Mucosa of rectum (tissue), 2 donors: ENCODE data around the gene UPF2.

Experiments used
- H3K27ac ChIP-seq, 2 donors: one replicate each; pipeline ENCODE4 v1.7.0; 2013; ENCODE audit warnings: inconsistent platforms in 2 of 2, low read depth in 2 of 2, low read length in 2 of 2
- H3K27me3 ChIP-seq, 2 donors: one replicate each; pipeline ENCODE4 v1.7.0; 2013; ENCODE audit warnings: low read length in 2 of 2; ENCODE audit not compliant: control insufficient read depth in 2 of 2, insufficient read depth in 2 of 2
- H3K36me3 ChIP-seq, 2 donors: one replicate each; pipeline ENCODE4 v1.7.0; 2013; ENCODE audit warnings: low read length in 2 of 2; ENCODE audit not compliant: control insufficient read depth in 2 of 2, insufficient read depth in 2 of 2
- H3K4me1 ChIP-seq, 2 donors: one replicate each; pipeline ENCODE4 v1.7.0; 2013; ENCODE audit warnings: low read length in 2 of 2, mild to moderate bottlenecking in 1 of 2; ENCODE audit not compliant: control insufficient read depth in 2 of 2, insufficient read depth in 2 of 2
- H3K4me3 ChIP-seq, 2 donors: one replicate each; pipeline ENCODE4 v1.7.0; 2013; ENCODE audit warnings: low read length in 2 of 2
- H3K9ac ChIP-seq, 2 donors: one replicate each; pipeline ENCODE4 v1.7.0; 2013; ENCODE audit warnings: low read length in 2 of 2, low read depth in 1 of 2, mild to moderate bottlenecking in 1 of 2
- H3K9me3 ChIP-seq, 2 donors: one replicate each; pipeline ENCODE4 v1.7.0; 2013; ENCODE audit warnings: low read length in 2 of 2; ENCODE audit not compliant: control insufficient read depth in 2 of 2
- donor health status: healthy.
- donor health status: Normal muscosa, but diverticular disease.

The UPF2 gene

GRCh38 chr10:12068449-12069269 lies 26.1 kb upstream of the UPF2 start, which contains the start of gene DHTKD1:
TSS of gene DHTKD1 (plus strand) at chr10:12068954. CDS start at chr10:12069034, 80 bp downstream.
- peak within 1 kb of the TSS; percentile 88 to 93 for H3K4me3 ChIP-seq
- peak within 1 kb of the TSS; percentile 80 to 82 for H3K27ac ChIP-seq
- H3K27me3 ChIP-seq = no peaks in the 10 kb centered on the region
- no peaks in the 10 kb centered on the region for H3K9me3 ChIP-seq
- no peaks in the 10 kb centered on the region for H3K36me3 ChIP-seq
- peak within 1 kb of the TSS; percentile 81 to 89 for H3K9ac ChIP-seq
- H3K4me1 ChIP-seq = peaks cover 2 to 9% of the 10 kb centered on the region in 2 donors

- H3K4me1 ChIP-seq = peaks cover 2 to 9% of the 10 kb centered on the region in 2 donors
- no peak overlapping the region for H3K4me3 ChIP-seq
- H3K27me3 ChIP-seq = no peaks in the 10 kb centered on the region
- H3K9me3 ChIP-seq = no peaks in the 10 kb centered on the region
- H3K9ac ChIP-seq = no peak overlapping the region
- no peaks in the 10 kb centered on the region for H3K36me3 ChIP-seq
- H3K27ac ChIP-seq = no peak overlapping the region
Observed at GRCh38 chr10:12067336-12067735, 24.7 kb upstream of the UPF2 start.

- Histone ChIP-seq H3K27ac (no peak overlapping the region), H3K9me3 (no peaks in the 10 kb centered on the region), H3K4me3 (no peak overlapping the region), H3K9ac (no peak overlapping the region), H3K36me3 (no peaks in the 10 kb centered on the region), H3K27me3 (no peaks in the 10 kb centered on the region), H3K4me1 (peaks cover 2 to 4% of the 10 kb centered on the region in 2 donors)
Observed at GRCh38 chr10:12063483-12063818, 20.8 kb upstream of the UPF2 start.

GRCh38 chr10:12062754-12063482 lies 20.3 kb upstream of the UPF2 start:
- Histone ChIP-seq H3K4me3 (peak overlapping the region in 1 of 2 donors; percentile 15), H3K27me3 (no peaks in the 10 kb centered on the region), H3K9me3 (no peaks in the 10 kb centered on the region), H3K27ac (no peak overlapping the region), H3K9ac (no peak overlapping the region), H3K4me1 (no peaks in the 10 kb centered on the region), H3K36me3 (no peaks in the 10 kb centered on the region)

- Histone ChIP-seq H3K4me1 (no peaks in the 10 kb centered on the region), H3K27me3 (no peaks in the 10 kb centered on the region), H3K4me3 (no peak overlapping the region), H3K9me3 (no peaks in the 10 kb centered on the region), H3K9ac (no peak overlapping the region), H3K36me3 (no peaks in the 10 kb centered on the region), H3K27ac (no peak overlapping the region)
Observed at GRCh38 chr10:12061124-12061523, 18.5 kb upstream of the UPF2 start.

GRCh38 chr10:12056748-12057147 lies 14.1 kb upstream of the UPF2 start:
- Histone ChIP-seq H3K9me3 (no peaks in the 10 kb centered on the region), H3K27ac (no peak overlapping the region), H3K9ac (no peak overlapping the region), H3K36me3 (no peaks in the 10 kb centered on the region), H3K4me1 (peaks cover 4 to 6% of the 10 kb centered on the region in 2 donors), H3K4me3 (no peak overlapping the region), H3K27me3 (no peaks in the 10 kb centered on the region)

GRCh38 chr10:12055732-12056131 lies 13.1 kb upstream of the UPF2 start:
- no peaks in the 10 kb centered on the region for H3K36me3 ChIP-seq
- no peak overlapping the region for H3K27ac ChIP-seq
- H3K9me3 ChIP-seq = no peaks in the 10 kb centered on the region
- H3K4me3 ChIP-seq = no peak overlapping the region
- no peak overlapping the region for H3K9ac ChIP-seq
- no peaks in the 10 kb centered on the region for H3K27me3 ChIP-seq
- peaks cover 4 to 6% of the 10 kb centered on the region in 2 donors for H3K4me1 ChIP-seq

- H3K27me3 ChIP-seq = no peaks in the 10 kb centered on the region
- no peaks in the 10 kb centered on the region for H3K36me3 ChIP-seq
- H3K4me3 ChIP-seq = no peak overlapping the region
- no peak overlapping the region for H3K9ac ChIP-seq
- no peak overlapping the region for H3K27ac ChIP-seq
- H3K9me3 ChIP-seq = no peaks in the 10 kb centered on the region
- H3K4me1 ChIP-seq = peaks cover 4 to 6% of the 10 kb centered on the region in 2 donors
Observed at GRCh38 chr10:12051241-12051640, 8.6 kb upstream of the UPF2 start.

- no peaks in the 10 kb centered on the region for H3K27me3 ChIP-seq
- no peak overlapping the region for H3K9ac ChIP-seq
- peaks cover 4 to 6% of the 10 kb centered on the region in 2 donors for H3K4me1 ChIP-seq
- H3K27ac ChIP-seq = no peak overlapping the region
- H3K9me3 ChIP-seq = no peaks in the 10 kb centered on the region
- no peak overlapping the region for H3K4me3 ChIP-seq
- H3K36me3 ChIP-seq = no peaks in the 10 kb centered on the region
Observed at GRCh38 chr10:12050528-12050927, 7.9 kb upstream of the UPF2 start.

GRCh38 chr10:12048547-12048946 lies 5.9 kb upstream of the UPF2 start:
- Histone ChIP-seq H3K36me3 (no peaks in the 10 kb centered on the region), H3K4me1 (peaks cover 0 to under 1% of the 10 kb centered on the region in 2 donors), H3K4me3 (no peak overlapping the region), H3K27ac (no peak overlapping the region), H3K9ac (no peak overlapping the region), H3K9me3 (no peaks in the 10 kb centered on the region), H3K27me3 (no peaks in the 10 kb centered on the region)
